ENCODE measurements around the gene PPFIBP2. TPM values are rescaled to one million over a fixed set of nuclear protein-coding genes. Genes with fewer than 3 reads are reported as not detected.

PPFIBP2 gene
- total RNA-seq, 1 donor from 2014 or later = 15.0 TPM

DNA sequence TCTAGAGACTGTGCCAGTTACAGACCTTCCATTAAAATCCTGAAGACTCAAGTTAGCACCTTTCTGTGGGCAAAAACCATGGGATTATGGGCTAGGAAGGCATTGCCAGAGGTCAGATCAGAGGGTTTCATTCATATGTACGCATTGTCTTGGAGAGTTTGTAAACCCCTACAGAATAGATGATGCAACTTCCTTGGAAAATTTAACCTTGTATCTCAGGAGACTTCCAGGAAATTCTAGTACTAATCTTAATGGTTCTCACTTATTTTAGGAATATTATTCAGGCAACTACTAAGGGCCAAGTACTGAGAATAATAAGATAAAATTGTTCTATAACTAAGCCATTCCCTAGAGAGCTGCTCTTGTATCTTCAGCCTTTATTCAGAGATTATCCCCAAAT lies 21.5 kb upstream of the PPFIBP2 start:
- TF ChIP-seq, protein P1, sequence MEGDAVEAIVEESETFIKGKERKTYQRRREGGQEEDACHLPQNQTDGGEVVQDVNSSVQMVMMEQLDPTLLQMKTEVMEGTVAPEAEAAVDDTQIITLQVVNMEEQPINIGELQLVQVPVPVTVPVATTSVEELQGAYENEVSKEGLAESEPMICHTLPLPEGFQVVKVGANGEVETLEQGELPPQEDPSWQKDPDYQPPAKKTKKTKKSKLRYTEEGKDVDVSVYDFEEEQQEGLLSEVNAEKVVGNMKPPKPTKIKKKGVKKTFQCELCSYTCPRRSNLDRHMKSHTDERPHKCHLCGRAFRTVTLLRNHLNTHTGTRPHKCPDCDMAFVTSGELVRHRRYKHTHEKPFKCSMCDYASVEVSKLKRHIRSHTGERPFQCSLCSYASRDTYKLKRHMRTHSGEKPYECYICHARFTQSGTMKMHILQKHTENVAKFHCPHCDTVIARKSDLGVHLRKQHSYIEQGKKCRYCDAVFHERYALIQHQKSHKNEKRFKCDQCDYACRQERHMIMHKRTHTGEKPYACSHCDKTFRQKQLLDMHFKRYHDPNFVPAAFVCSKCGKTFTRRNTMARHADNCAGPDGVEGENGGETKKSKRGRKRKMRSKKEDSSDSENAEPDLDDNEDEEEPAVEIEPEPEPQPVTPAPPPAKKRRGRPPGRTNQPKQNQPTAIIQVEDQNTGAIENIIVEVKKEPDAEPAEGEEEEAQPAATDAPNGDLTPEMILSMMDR (IDR thresholded peaks at IDR 0.05; ENCODE audit: insufficient read depth, low read length, severe bottlenecking) = no peak

DNA sequence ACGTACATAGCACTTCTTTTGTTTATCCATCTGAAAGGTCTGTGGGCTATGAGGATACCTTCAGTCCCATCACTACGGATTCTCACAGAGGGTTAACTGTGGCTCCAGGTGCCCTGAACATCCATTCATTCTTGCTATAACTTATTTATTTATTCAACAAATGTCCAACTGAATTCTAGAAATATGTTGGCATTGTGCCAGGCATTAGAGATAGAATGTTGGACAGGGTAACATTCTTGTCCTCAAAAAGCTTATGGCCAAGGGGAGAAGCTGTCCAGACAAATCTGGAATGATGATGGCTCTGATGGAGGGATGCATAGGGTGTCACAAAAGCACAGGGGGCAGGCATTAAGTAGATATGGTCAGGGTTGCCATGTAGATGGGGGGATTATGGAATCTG lies 20.1 kb upstream of the PPFIBP2 start:
- no peak for DNase-seq (ENCODE audit: low read depth)
- FAIRE-seq = no peak
- Histone ChIP-seq H3K36me3 (ENCODE audit: control insufficient read depth, insufficient read depth, low read length) (no peaks in the 10 kb centered on the region), H3K4me3 (ENCODE audit: low read depth, low read length) (no peak overlapping the region), H3K27me3 (ENCODE audit: control insufficient read depth, insufficient read depth, low read length) (no peaks in the 10 kb centered on the region)
- TF ChIP-seq, protein P1 (IDR thresholded peaks at IDR 0.05; ENCODE audit: insufficient read depth, low read length, severe bottlenecking) = no peak

More for the DNA sequence above, 21.5 kb upstream of the PPFIBP2 start:
- no peak for FAIRE-seq
- H3K36me3 ChIP-seq (ENCODE audit: control insufficient read depth, insufficient read depth, low read length) = no peaks in the 10 kb centered on the region
- peaks cover 2% of the 10 kb centered on the region for H3K27me3 ChIP-seq (ENCODE audit: control insufficient read depth, insufficient read depth, low read length)
- DNase-seq (ENCODE audit: low read depth) = no peak
- H3K4me3 ChIP-seq (ENCODE audit: low read depth, low read length) = no peak overlapping the region

DNA sequence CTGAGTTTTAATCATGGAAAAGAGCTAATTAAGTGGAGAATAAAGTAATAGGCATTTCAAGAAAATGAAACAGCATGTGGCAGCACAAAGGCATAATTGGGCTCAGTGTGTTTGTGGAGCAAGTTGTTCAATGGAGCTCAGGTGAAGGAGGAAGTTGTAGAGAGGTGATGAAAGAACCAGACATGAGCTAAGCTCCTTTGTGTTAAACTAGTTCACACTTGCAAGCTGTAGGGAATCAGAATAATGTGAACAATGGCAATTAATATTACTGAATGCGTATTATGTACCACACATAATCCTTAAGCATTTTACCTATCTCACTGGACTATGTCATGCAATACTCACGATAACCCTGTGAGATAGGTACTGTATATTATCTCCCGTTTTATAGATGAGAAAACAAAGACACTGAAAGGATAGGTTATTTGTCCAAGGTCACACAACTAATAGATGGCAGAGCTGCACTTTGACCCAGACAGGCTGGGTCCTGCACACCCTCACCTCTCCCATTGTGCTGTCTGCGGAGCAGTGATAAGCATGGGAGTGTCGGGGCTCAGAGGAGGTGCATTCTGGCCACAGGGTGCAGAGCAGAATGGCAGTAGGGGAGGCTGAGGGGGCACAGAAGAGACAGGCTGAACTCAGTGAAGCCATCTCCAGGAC lies 19.6 kb upstream of the PPFIBP2 start:
- H3K36me3 ChIP-seq (ENCODE audit: control insufficient read depth, insufficient read depth, low read length) = no peaks in the 10 kb centered on the region
- H3K27me3 ChIP-seq (ENCODE audit: control insufficient read depth, insufficient read depth, low read length) = no peaks in the 10 kb centered on the region
- no peak overlapping the region for H3K4me3 ChIP-seq (ENCODE audit: low read depth, low read length)
- peak; percentile 85 for FAIRE-seq
- peak; percentile 89 for DNase-seq (ENCODE audit: low read depth)
- TF ChIP-seq, protein P1 (IDR thresholded peaks at IDR 0.05; ENCODE audit: insufficient read depth, low read length, severe bottlenecking) = no peak

DNA sequence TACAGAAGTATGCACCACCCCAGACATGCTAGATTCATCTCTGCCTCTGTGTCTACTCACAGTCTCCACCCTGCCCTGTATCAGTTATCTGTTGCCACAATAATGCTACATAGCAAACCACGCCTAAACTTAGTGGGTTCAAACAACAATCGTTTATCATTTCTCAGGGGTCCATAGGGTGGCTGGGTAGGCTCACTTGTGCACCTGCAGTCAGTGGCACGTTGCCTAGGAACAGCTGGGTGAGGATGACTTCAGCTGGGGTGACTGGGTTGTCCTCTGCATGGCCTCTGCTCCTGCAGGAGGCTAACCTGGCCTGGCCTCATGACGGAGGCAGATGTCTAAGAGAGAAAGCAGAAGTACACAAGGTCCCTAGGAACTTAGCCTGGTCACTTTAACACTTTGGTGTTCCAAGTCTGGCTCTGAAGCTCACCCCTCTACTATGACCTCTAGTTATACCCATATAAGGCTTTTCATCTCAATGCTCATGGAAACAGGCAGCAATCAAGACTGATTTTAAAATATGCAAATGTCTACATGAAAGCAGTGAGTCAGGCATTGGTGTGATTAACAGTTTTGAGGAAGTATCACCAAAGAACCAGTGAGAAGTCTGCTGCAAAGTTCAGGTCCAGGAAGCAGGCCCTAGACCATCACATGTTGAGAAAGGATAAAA lies 17.8 kb upstream of the PPFIBP2 start:
- TF ChIP-seq, protein P1 (IDR thresholded peaks at IDR 0.05; ENCODE audit: insufficient read depth, low read length, severe bottlenecking) = no peak
- DNase-seq (ENCODE audit: low read depth) (no peak), FAIRE-seq (peak; percentile 47)
- no peak overlapping the region for H3K4me3 ChIP-seq (ENCODE audit: low read depth, low read length)
- H3K36me3 ChIP-seq (ENCODE audit: control insufficient read depth, insufficient read depth, low read length) = no peaks in the 10 kb centered on the region
- no peaks in the 10 kb centered on the region for H3K27me3 ChIP-seq (ENCODE audit: control insufficient read depth, insufficient read depth, low read length)

DNA sequence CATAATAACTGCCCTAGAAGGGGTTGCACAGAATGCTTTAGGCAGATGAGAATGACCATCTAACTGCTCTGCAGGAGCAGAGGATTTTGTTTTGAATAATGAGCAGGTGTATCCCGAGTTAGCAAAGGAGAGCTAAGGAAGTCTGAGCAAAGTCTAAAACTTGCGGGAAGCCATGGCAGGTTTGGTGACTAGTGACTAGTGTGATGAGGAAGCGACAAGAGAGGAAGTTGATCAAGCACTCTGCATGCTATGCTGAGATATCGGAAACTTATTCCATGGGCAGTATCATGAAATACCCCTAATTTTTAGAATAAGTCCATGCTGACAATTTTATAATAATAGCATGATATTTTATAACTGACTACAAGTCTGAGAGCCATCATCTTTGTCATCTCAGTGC lies 15.6 kb upstream of the PPFIBP2 start:
- no peaks in the 10 kb centered on the region for H3K27me3 ChIP-seq (ENCODE audit: control insufficient read depth, insufficient read depth, low read length)
- TF ChIP-seq, protein P1 (IDR thresholded peaks at IDR 0.05; ENCODE audit: insufficient read depth, low read length, severe bottlenecking) = no peak
- no peaks in the 10 kb centered on the region for H3K36me3 ChIP-seq (ENCODE audit: control insufficient read depth, insufficient read depth, low read length)
- FAIRE-seq (no peak), DNase-seq (ENCODE audit: low read depth) (no peak)
- H3K4me3 ChIP-seq (ENCODE audit: low read depth, low read length) = no peak overlapping the region

Measured in bronchial epithelial cell (primary cell).